BJ (cell line): ENCODE measurements around the gene COL19A1. TPM values are rescaled to one million over a fixed set of nuclear protein-coding genes. Genes with fewer than 3 reads are reported as not detected.

Experiments used
- CTCF ChIA-PET: fragments of 350-600 bp; formaldehyde crosslinking; extraction: SDS; loops from one replicate; lab custom pipeline; 2021; ENCODE audit warnings: antibody characterized with exemption, inconsistent platforms; lab: Yijun Ruan, JAX
- POLR2A ChIA-PET: fragments of 300-600 bp; sonication (Branson Sonifier 250); formaldehyde crosslinking; extraction: SDS; loops from one replicate; lab custom pipeline; 2021; ENCODE audit warnings: antibody characterized with exemption; lab: Charles Lee
- DNase-seq: peaks from one replicate; pipeline ENCODE4 v3.0.0-alpha.2; 2011; ENCODE audit warnings: low read depth
- H3K27me3 ChIP-seq: 2 replicates; pipeline ENCODE4 v1.6.0; 2011; ENCODE audit warnings: low read length; ENCODE audit not compliant: control insufficient read depth, insufficient read depth
- H3K36me3 ChIP-seq: 2 replicates; pipeline ENCODE4 v1.5.1; 2011; ENCODE audit warnings: low read length; ENCODE audit not compliant: control insufficient read depth, insufficient read depth
- H3K4me3 ChIP-seq: 2 replicates; pipeline ENCODE4 v1.5.1; 2011; ENCODE audit warnings: low read depth, mild to moderate bottlenecking, control low read depth, low read length
- polyA plus RNA-seq: library from polyadenylated mRNA; depleted of rRNA; stranded (reverse); fragments of >200 nt; gene quantifications from 2 replicates; pipeline ENCODE4 v1.2.3, GENCODE V29; 2011
- TF ChIP-seq, protein P1 (sequence below): IDR thresholded peaks from 2 replicates; pipeline ENCODE4 v1.5.1; 2011; ENCODE audit warnings: low read depth, mild to moderate bottlenecking, control low read depth, inconsistent platforms, low read length, moderate library complexity; ENCODE audit not compliant: insufficient read depth

The COL19A1 gene
- polyA plus RNA-seq, 1 experiment, result 0.11 TPM

DNA sequence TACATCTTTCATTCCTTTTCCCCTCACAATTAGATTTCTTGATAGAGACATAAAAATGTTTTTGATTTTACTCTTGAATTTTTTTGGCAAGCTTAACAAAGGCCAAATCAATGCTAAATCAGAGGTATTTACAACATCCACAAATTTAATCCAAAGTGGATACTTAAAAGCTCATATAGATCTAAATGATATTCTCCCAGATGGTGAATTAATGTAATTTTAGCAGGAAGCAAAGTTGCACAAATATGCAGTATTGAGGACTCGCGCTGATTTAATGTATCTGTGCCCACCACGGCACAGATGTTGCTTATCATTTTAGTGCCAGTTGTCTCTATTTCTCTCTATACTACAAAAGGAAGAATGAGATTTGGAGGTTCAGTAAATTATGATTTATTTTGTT, 167.4 kb downstream of the COL19A1 start:
- no peak for DNase-seq
- CTCF ChIA-PET, result no interaction called here
- no peaks in the 10 kb centered on the region for H3K27me3 ChIP-seq
- POLR2A ChIA-PET, result no interaction called here
- no peaks in the 10 kb centered on the region for H3K36me3 ChIP-seq
- TF ChIP-seq, protein P1, sequence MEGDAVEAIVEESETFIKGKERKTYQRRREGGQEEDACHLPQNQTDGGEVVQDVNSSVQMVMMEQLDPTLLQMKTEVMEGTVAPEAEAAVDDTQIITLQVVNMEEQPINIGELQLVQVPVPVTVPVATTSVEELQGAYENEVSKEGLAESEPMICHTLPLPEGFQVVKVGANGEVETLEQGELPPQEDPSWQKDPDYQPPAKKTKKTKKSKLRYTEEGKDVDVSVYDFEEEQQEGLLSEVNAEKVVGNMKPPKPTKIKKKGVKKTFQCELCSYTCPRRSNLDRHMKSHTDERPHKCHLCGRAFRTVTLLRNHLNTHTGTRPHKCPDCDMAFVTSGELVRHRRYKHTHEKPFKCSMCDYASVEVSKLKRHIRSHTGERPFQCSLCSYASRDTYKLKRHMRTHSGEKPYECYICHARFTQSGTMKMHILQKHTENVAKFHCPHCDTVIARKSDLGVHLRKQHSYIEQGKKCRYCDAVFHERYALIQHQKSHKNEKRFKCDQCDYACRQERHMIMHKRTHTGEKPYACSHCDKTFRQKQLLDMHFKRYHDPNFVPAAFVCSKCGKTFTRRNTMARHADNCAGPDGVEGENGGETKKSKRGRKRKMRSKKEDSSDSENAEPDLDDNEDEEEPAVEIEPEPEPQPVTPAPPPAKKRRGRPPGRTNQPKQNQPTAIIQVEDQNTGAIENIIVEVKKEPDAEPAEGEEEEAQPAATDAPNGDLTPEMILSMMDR, result no peak
- H3K4me3 ChIP-seq, result no peak overlapping the region

DNA sequence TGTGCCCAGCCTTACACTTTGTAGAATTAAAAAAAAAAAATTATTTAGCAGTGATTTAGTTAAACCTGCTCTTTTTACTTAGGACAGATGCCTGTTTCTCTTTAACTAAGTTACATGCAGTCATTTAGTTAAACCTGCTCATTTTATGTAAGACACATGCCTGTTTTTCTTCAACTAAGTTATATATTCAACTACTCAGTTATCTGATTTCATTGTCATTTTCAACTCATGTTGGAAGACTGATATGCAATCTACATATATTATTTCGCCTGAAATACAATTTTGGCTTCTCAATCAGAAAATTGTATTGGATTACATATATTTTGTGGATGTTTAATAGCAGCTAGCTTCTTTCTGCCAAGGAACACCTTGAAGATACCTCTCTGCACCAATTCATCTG, 171.1 kb downstream of the COL19A1 start:
- CTCF ChIA-PET, result no interaction called here
- POLR2A ChIA-PET, result no interaction called here

DNA sequence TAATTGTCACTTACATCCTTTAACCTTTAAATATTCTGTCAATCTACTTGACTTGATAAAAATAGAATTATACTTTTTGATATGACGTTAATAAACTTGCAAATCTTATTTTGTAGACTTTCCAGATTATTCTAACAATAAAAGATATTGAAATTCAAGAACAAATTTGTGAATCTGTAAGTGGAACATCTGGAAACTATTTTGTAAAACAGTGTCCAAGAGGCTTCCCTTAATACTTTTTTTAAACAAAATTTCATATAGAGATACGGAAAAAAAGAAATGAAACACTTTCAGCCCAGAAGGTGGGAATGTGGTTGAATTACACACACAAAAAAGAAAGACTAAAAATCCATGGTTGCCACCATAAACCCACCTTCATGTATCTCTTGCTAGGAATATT, 174.4 kb downstream of the COL19A1 start:
- no peaks in the 10 kb centered on the region for H3K36me3 ChIP-seq
- TF ChIP-seq, protein P1, result no peak
- H3K27me3 ChIP-seq, result no peaks in the 10 kb centered on the region
- ChIA-PET CTCF (no interaction called here), POLR2A (no interaction called here)
- no peak overlapping the region for H3K4me3 ChIP-seq
- no peak for DNase-seq

More for the DNA sequence above, 171.1 kb downstream of the COL19A1 start:
- Histone ChIP-seq H3K36me3 (no peaks in the 10 kb centered on the region), H3K27me3 (no peaks in the 10 kb centered on the region), H3K4me3 (no peak overlapping the region)
- DNase-seq, result no peak
- TF ChIP-seq, protein P1, result no peak

DNA sequence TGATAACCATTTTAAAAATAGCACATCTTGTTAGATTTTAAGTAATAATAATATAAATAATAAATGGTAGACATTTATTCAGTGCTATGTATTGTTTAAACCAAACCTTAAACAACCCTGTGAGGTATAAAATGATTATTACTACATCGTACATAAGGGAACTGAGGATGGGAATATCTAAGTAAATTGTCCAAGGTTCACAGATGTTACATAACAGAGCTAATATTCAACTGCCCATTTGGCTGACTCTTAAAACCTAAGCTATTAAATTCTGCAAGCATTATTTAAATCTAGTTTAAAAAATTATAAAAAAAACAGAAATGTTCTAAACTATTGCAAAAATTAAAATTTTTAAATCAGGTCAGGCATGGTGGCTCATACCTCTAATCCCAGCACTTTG, 175.1 kb downstream of the COL19A1 start:
- no peaks in the 10 kb centered on the region for H3K36me3 ChIP-seq
- TF ChIP-seq, protein P1, result no peak
- H3K27me3 ChIP-seq, result no peaks in the 10 kb centered on the region
- ChIA-PET CTCF (no interaction called here), POLR2A (no interaction called here)
- no peak for DNase-seq
- H3K4me3 ChIP-seq, result no peak overlapping the region

DNA sequence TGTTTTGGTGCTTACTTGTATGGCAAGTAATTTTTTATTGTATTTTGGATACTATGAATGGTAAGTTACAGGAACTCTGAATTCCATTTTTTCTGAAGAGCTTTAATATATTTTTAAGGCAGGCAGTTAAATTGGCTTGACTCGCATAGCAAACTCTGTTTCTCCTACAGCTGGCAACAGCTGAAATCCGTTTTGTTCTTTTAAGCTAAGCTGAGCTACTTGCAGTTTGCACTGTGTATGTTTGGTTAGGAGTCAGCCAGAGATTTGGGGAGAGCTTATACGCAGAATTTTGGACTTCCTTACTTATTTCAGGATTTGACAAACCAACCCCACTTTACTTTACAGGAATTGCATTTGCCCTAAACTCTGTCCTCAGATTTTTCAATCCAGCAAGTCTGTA, 179.1 kb downstream of the COL19A1 start:
- Histone ChIP-seq H3K4me3 (no peak overlapping the region), H3K27me3 (no peaks in the 10 kb centered on the region), H3K36me3 (no peaks in the 10 kb centered on the region)
- ChIA-PET CTCF (no interaction called here), POLR2A (no interaction called here)
- TF ChIP-seq, protein P1, result no peak
- DNase-seq, result no peak
